Activated naive CD4-positive, alpha-beta T cell treated with anti-CD3 and anti-CD28 coated beads, Interleukin-2, amount 10 ng/mL, durations not matched to agents 7 days and 5 days (primary cell): ENCODE measurements around the gene DNAJC6.
A peak's percentile ranks its signal among the peaks of the same experiment; 100 is the strongest.

Experiments used
- CTCF ChIA-PET: fragments of 350-600 bp; sonication (Branson Sonifier 250); formaldehyde crosslinking; loops from one replicate; lab custom pipeline; 2021; ENCODE audit warnings: antibody characterized with exemption; lab: Charles Lee
- DNase-seq: peaks from one replicate; pipeline ENCODE4 v3.0.0-alpha.2; 2020
- H3K27ac Mint-ChIP-seq: one replicate; pipeline ENCODE4 v1.8.0; 2021; ENCODE audit warnings: mild to moderate bottlenecking, moderate library complexity, mixed read lengths
- H3K27me3 Mint-ChIP-seq: one replicate; pipeline ENCODE4 v1.8.0; 2021; ENCODE audit warnings: mild to moderate bottlenecking, mixed read lengths
- H3K36me3 Mint-ChIP-seq: one replicate; pipeline ENCODE4 v1.8.0; 2021; ENCODE audit warnings: mixed read lengths
- H3K4me1 Mint-ChIP-seq: one replicate; pipeline ENCODE4 v1.8.0; 2021; ENCODE audit warnings: mixed read lengths
- H3K4me3 Mint-ChIP-seq: one replicate; pipeline ENCODE4 v1.8.0; 2021; ENCODE audit warnings: mild to moderate bottlenecking, moderate library complexity, mixed read lengths
- H3K9me3 Mint-ChIP-seq: one replicate; pipeline ENCODE4 v1.8.0; 2021; ENCODE audit warnings: mixed read lengths

DNAJC6 gene

DNA sequence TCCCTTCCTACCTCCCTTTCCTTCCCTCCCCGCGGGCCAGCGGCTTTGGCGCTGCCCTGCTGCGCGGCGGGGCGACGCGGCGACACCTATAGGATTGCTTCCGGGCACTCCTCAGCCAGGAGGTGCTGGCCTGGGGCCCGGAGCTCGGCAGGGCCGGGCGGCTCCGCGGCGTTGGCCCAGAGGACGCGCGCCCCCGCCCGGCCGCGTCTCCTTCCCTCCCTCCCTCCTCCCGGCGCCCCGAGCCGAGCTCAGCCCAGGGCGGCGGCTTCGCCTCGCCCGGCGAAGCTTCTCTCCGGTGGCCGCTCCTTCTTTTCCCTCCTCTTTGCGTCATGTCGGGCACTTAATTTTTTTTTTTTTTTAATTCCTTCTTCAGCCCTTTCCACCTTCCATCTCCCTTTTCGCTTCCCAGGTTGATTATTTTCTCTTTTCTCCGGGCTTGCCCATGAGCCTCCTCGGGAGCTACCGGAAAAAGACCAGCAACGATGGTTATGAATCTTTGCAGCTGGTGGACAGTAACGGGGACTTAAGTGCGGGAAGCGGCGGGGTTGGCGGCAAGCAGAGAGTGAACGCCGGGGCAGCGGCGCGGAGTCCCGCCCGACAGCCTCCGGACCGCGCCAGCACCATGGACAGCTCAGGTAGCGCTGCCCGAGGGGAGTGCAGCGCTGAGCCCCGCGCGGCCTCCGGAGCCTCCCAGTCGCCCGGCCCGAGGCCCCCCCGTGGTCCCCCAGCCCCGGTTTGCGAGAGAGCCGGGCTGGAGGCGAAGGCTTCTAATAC, at the start of gene DNAJC6:
DNAJC6 (plus strand) TSS at position 240 of the 774 bp plus-strand sequence; CDS start at position 443, 203 bp downstream.
- peaks cover 12% of the 10 kb centered on the region for H3K4me1 Mint-ChIP-seq
- H3K4me3 Mint-ChIP-seq: peak within 1 kb of the TSS; percentile 28
- no peaks in the 10 kb centered on the region for H3K9me3 Mint-ChIP-seq
- no peaks in the 10 kb centered on the region for H3K36me3 Mint-ChIP-seq
- CTCF ChIA-PET: interaction anchor here (1.4 kb wide), 1 partner anchor 150 kb away, joined by 5 read pairs; no protein-coding TSS in a partner anchor
- H3K27me3 Mint-ChIP-seq: peaks cover 35% of the 10 kb centered on the region
- DNase-seq: peak; percentile 75
- H3K27ac Mint-ChIP-seq: no peak within 1 kb of the TSS

- CTCF ChIA-PET: interaction anchor here (1.6 kb wide), 1 partner anchor 200 kb away, joined by 5 read pairs; no protein-coding TSS in a partner anchor
- Mint-ChIP-seq H3K36me3 (no peaks in the 10 kb centered on the region), H3K27me3 (peaks cover 25% of the 10 kb centered on the region)
Measured at GRCh38 chr1:65259816-65260215, 49.5 kb upstream of the DNAJC6 start.

DNA sequence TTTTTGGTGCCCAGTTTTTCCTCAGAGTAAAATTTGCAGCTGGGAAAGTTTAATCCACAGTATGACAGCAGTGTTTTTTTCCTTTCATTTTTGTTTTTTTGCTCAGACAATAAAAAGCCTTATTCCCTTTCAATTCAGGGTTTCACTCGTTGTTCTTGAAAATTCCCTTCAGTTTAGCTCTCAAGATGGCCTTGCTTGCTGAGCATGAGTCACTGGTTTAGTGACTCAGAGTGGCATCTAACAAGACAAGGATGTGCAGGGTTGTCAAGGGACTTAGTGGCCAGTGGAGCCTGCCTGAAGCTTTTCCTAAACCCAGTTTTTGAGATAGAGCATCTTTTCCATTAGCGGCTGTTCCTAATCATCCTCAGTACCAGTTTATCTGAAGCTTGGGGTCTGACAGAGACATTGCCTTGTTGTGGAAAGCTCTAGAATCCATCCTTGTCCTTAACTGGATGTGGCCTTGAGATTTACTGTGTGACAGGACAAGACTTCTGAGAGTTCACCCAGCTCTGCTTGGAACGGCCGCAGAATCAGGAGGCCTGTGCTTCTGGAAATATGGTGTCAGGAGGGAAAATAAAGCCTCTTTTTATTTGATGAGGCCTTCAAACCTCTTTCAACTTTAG, 48.4 kb upstream of the DNAJC6 start:
- Mint-ChIP-seq H3K4me1 (peaks cover 30% of the 10 kb centered on the region), H3K27ac (no peak overlapping the region), H3K27me3 (peaks cover 25% of the 10 kb centered on the region), H3K4me3 (no peak overlapping the region), H3K9me3 (no peaks in the 10 kb centered on the region), H3K36me3 (no peaks in the 10 kb centered on the region)
- CTCF ChIA-PET: interaction anchor here (0.7 to 1.6 kb wide), 2 partner anchors 199 to 348 kb away, joined by 3 to 5 read pairs; no protein-coding TSS in a partner anchor
- DNase-seq: no peak

More at GRCh38 chr1:65259816-65260215, 49.5 kb upstream of the DNAJC6 start:
- Mint-ChIP-seq H3K4me3 (no peak overlapping the region), H3K27ac (no peak overlapping the region), H3K9me3 (no peaks in the 10 kb centered on the region), H3K4me1 (peaks cover 26% of the 10 kb centered on the region)
- no peak for DNase-seq

DNA sequence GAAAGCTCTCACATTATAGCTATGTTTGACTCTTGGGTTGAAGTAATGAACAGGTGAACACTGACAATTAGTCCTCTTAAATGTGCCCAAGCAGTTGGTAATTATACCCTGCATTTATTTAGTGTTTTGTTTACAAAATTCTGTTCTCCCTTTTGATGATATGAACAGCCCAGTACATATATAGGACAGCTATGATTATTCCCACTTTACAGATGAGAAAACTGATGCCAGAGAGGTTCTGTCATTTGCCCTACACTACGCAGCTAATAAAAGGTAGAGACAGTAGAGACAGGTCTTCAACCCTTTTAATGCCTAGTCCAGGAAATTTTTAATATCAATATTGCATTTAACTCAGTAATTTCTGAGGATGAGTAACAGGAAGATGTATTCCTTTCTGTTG, 46.1 kb upstream of the DNAJC6 start:
- no peak for DNase-seq
- Mint-ChIP-seq H3K36me3 (peaks cover 1% of the 10 kb centered on the region), H3K27ac (no peak overlapping the region), H3K9me3 (no peaks in the 10 kb centered on the region), H3K27me3 (peaks cover 29% of the 10 kb centered on the region), H3K4me1 (peaks cover 43% of the 10 kb centered on the region), H3K4me3 (no peak overlapping the region)
- CTCF ChIA-PET: interaction anchor here (0.6 to 0.8 kb wide), 2 partner anchors 117 to 424 kb away, joined by 3 read pairs; no protein-coding TSS in a partner anchor

DNA sequence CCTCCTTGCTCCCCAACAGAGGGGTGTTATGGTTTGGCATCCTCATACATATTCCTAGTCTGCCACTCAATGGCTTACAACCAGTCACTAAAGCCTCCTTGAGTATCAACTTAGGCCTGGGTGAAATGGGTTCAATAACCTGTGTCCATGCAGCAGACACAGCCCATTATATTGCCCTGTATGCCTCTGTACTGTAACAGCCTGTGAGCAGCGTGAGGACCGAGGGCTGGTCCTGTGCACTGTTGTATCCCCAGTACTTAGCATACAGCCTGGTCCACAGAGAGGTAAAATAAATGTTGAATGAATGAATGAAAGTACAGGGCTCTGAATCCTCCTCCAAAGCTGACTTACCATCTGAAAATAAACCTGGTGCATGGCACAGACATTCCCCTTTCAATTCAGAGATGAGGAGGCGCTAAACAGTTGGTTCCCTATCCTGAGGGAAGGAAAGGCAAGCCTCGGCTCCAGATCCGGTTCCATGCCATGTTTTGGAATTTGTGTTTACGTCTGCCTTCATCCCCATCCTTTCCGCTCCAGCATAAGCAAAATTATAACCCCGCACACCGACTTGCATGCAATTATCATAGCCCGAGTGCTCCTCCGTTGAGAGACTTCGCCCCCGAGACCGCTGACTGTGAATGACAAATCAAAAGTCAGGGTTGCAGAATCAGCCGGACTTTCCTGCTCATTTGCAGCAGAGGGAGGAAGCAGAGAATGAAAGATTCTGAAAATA, 45.0 kb upstream of the DNAJC6 start:
- Mint-ChIP-seq H3K36me3 (peaks cover 1% of the 10 kb centered on the region), H3K27ac (no peak overlapping the region), H3K27me3 (peaks cover 29% of the 10 kb centered on the region), H3K4me3 (no peak overlapping the region), H3K9me3 (no peaks in the 10 kb centered on the region), H3K4me1 (peaks cover 40% of the 10 kb centered on the region)
- no peak for DNase-seq
- CTCF ChIA-PET: interaction anchor here (0.8 to 1.6 kb wide), 2 partner anchors 8 to 49 kb away, joined by 3 to 4 read pairs; no protein-coding TSS in a partner anchor

DNA sequence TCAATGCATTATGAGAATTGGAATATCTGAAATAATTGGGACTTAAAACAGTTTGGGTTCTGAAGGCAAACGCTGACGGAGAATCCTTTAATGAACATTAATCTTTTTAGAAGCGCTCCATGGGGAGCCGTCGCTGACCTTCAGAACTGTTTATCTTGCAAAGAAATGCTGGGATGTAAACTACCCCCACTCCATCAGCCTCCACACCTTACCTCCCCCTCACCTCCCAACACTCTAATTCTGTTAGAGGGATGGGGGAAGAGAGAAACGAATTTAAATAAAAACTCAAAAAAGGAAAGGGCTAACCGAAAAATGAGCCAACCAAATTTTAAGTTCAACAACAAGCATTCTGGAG, 44.1 kb upstream of the DNAJC6 start:
- peak overlapping the region; percentile 70 for H3K4me3 Mint-ChIP-seq
- DNase-seq: no peak
- H3K36me3 Mint-ChIP-seq: peaks cover 1% of the 10 kb centered on the region
- CTCF ChIA-PET: interaction anchor here (0.8 to 1.6 kb wide), 2 partner anchors 9 to 49 kb away, joined by 3 to 4 read pairs; no protein-coding TSS in a partner anchor
- peaks cover 29% of the 10 kb centered on the region for H3K27me3 Mint-ChIP-seq
- no peaks in the 10 kb centered on the region for H3K9me3 Mint-ChIP-seq
- no peak overlapping the region for H3K27ac Mint-ChIP-seq
- H3K4me1 Mint-ChIP-seq: peaks cover 32% of the 10 kb centered on the region

- Mint-ChIP-seq H3K27me3 (peaks cover 29% of the 10 kb centered on the region), H3K36me3 (peaks cover 1% of the 10 kb centered on the region), H3K4me3 (peak overlapping the region; percentile 70), H3K4me1 (peaks cover 28% of the 10 kb centered on the region), H3K9me3 (no peaks in the 10 kb centered on the region), H3K27ac (no peak overlapping the region)
- CTCF ChIA-PET: interaction anchor here (1.0 kb wide), 1 partner anchor 24 kb away, joined by 3 read pairs; no protein-coding TSS in a partner anchor
- peak; percentile 68 for DNase-seq
Measured at GRCh38 chr1:65265651-65266351, 43.5 kb upstream of the DNAJC6 start.

DNA sequence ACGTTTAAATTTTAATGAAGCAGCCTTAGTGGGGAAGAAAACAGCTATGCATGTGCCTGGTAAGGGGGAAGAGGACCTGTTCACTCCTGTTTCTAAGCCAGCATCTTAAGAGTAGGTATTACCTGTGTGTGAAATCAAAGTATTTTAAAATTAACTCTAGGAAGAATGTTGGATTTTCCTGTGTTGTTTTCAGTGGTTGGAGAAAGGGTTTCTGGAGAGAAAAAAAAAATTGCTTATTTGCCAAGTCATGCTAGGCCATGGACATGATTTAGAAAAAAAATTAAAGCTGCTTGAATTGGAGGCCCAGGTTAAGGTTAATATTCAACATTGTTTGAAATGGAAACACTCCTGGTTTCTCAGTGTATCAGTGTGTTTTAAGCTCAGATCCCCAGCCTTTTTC, 42.9 kb upstream of the DNAJC6 start:
- DNase-seq: no peak
- peaks cover 28% of the 10 kb centered on the region for H3K4me1 Mint-ChIP-seq
- H3K36me3 Mint-ChIP-seq: peaks cover 1% of the 10 kb centered on the region
- H3K4me3 Mint-ChIP-seq: peak overlapping the region; percentile 70
- no peaks in the 10 kb centered on the region for H3K9me3 Mint-ChIP-seq
- CTCF ChIA-PET: interaction anchor here (0.8 to 1.0 kb wide), 2 partner anchors 25 to 728 kb away, joined by 3 read pairs; no protein-coding TSS in a partner anchor
- no peak overlapping the region for H3K27ac Mint-ChIP-seq
- H3K27me3 Mint-ChIP-seq: peaks cover 24% of the 10 kb centered on the region

GRCh38 chr1:65267271-65267670, 42.1 kb upstream of the DNAJC6 start:
- CTCF ChIA-PET: interaction anchor here (0.8 kb wide), 1 partner anchor 729 kb away, joined by 3 read pairs; no protein-coding TSS in a partner anchor
- peaks cover 28% of the 10 kb centered on the region for H3K4me1 Mint-ChIP-seq
- H3K36me3 Mint-ChIP-seq: peaks cover 1% of the 10 kb centered on the region
- peaks cover 24% of the 10 kb centered on the region for H3K27me3 Mint-ChIP-seq
- no peak overlapping the region for H3K4me3 Mint-ChIP-seq
- H3K9me3 Mint-ChIP-seq: no peaks in the 10 kb centered on the region
- H3K27ac Mint-ChIP-seq: no peak overlapping the region
- DNase-seq: no peak

GRCh38 chr1:65267683-65268082, 41.7 kb upstream of the DNAJC6 start:
- Mint-ChIP-seq H3K27ac (no peak overlapping the region), H3K27me3 (peaks cover 24% of the 10 kb centered on the region), H3K4me1 (peaks cover 28% of the 10 kb centered on the region), H3K9me3 (no peaks in the 10 kb centered on the region), H3K4me3 (no peak overlapping the region), H3K36me3 (peaks cover 1% of the 10 kb centered on the region)
- no peak for DNase-seq
- CTCF ChIA-PET: interaction anchor here (0.7 to 1.0 kb wide), 2 partner anchors 13 to 91 kb away, joined by 3 to 4 read pairs; no protein-coding TSS in a partner anchor

DNA sequence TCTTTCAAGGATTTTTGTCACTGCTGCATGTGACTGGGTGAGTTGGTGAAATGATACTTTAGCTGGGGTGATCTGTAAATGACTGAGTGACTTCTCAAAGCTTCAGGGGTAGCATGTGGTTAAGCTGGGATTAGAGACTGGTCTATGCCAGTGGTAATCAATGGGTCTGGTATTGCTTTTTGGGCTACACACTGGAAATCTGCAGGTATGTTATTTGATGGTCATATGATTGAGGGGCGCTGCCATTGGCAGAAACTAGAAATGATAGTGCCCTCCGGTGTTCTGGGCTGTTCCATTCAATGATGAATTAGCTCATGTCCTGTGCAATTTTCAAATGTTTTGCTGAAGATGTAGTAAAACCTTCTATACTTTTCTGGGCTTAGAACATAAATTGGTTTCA, 39.7 kb upstream of the DNAJC6 start:
- H3K9me3 Mint-ChIP-seq: no peaks in the 10 kb centered on the region
- CTCF ChIA-PET: no interaction called here
- DNase-seq: no peak

DNA sequence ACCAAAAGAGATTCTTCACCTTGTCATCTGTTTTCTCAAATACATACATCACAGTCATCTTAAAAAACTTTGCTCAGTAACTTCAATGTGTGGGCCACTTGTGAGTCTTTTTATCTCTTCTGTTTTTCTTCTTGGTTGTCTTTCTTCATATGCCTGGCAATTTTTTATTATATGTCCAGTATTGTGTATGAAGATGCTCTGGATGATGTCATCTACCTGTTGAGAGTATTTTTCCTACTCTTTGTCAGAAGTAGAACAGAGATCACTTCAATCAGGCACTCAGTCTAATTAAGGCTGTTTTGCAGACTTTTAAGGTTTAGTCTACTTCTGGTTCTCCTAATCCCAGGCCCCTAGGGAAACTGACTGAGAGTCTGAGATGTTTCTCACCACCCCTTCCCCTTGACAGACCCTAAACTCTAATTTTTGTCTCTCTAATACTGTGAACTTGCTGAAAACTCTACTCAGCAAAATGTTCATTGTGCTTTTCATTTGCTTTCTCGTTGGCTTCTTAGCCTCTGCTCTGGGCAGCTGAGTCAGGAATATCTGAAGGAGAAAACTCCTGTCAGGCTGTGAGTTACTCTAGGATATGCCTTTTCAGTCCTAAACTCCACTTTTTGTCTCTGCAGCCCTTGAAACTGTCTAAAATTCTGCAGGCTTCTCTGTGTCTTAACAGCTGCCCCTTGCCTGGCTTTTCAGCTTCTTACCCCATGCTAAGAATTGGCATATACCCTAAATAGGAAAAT, 33.0 kb upstream of the DNAJC6 start:
- no peaks in the 10 kb centered on the region for H3K4me1 Mint-ChIP-seq
- no peaks in the 10 kb centered on the region for H3K9me3 Mint-ChIP-seq
- H3K27me3 Mint-ChIP-seq: peaks cover 5% of the 10 kb centered on the region
- no peak overlapping the region for H3K27ac Mint-ChIP-seq
- no peak for DNase-seq
- H3K36me3 Mint-ChIP-seq: no peaks in the 10 kb centered on the region
- no peak overlapping the region for H3K4me3 Mint-ChIP-seq
- CTCF ChIA-PET: interaction anchor here (0.6 to 1.1 kb wide), 2 partner anchors 24 to 63 kb away, joined by 4 to 6 read pairs; no protein-coding TSS in a partner anchor

More for the DNA sequence above, 39.7 kb upstream of the DNAJC6 start:
- H3K4me1 Mint-ChIP-seq: peaks cover 25% of the 10 kb centered on the region
- H3K36me3 Mint-ChIP-seq: peaks cover 1% of the 10 kb centered on the region
- H3K4me3 Mint-ChIP-seq: no peak overlapping the region
- peaks cover 19% of the 10 kb centered on the region for H3K27me3 Mint-ChIP-seq
- H3K27ac Mint-ChIP-seq: no peak overlapping the region
